Heart right ventricle (tissue), 16 donors: ENCODE data around the gene CDH23. TPM values are rescaled to one million over a fixed set of nuclear protein-coding genes. Genes with fewer than 3 reads are reported as not detected.

Experiments
- ATAC-seq, 8 donors: fragments of 200-7000 bp; cut with Tn5 transposase; one replicate each; pipeline ENCODE4 v1.9.1; 2020; ENCODE audit warnings: mild to moderate bottlenecking in 8 of 8, moderate library complexity in 8 of 8, moderate number of reproducible peaks in 1 of 8
- DNase-seq, 2 donors: peaks; one replicate each; pipeline ENCODE4 v3.0.0-alpha.2; 2020
- H3K27ac ChIP-seq, 10 donors: fragments of 200-600 bp; sonication (generic) in 2 of 10; one replicate each; pipeline versions ENCODE4 v1.5.0 to v1.8.0; 2020 to 2022; ENCODE audit warnings: mild to moderate bottlenecking in 3 of 10
- H3K27me3 ChIP-seq, 7 donors: fragments of 200-600 bp; one replicate each; pipeline ENCODE4 v1.8.0; 2021 to 2022; ENCODE audit warnings: mild to moderate bottlenecking in 2 of 7
- H3K36me3 ChIP-seq, 9 donors: fragments of 200-600 bp; sonication (generic) in 1 of 9; one replicate each; pipeline versions ENCODE4 v1.5.0 to v1.8.0; 2020 to 2022; ENCODE audit warnings: mild to moderate bottlenecking in 2 of 9
- H3K4me1 ChIP-seq, 9 donors: fragments of 200-600 bp; sonication (generic) in 1 of 9; one replicate each; pipeline versions ENCODE4 v1.5.0 to v1.8.0; 2020 to 2022; ENCODE audit warnings: mild to moderate bottlenecking in 4 of 9
- H3K4me3 ChIP-seq, 10 donors: fragments of 200-600 bp; sonication (generic) in 2 of 10; one replicate each; pipeline versions ENCODE4 v1.5.0 to v1.8.0; 2020 to 2022; ENCODE audit warnings: mild to moderate bottlenecking in 7 of 10, moderate library complexity in 2 of 10
- H3K9me3 ChIP-seq, 11 donors: fragments of 200-600 bp in 10 of 11; sonication (generic) in 2 of 11; one replicate each; pipeline versions ENCODE4 v1.5.0 to v1.8.0; 2013 to 2022; ENCODE audit warnings: mild to moderate bottlenecking in 2 of 11, control low read depth in 1 of 11, moderate library complexity in 1 of 11
- CTCF ChIP-seq, 9 donors: fragments of 200-600 bp; sonication (generic) in 2 of 9; IDR thresholded peaks; one replicate each; pipeline versions ENCODE4 v1.5.0 to v1.8.0; 2021 to 2022; ENCODE audit warnings: antibody characterized with exemption in 9 of 9, mild to moderate bottlenecking in 5 of 9, moderate library complexity in 1 of 9
- WGBS, 2 donors: extraction: QIAGEN DNeasy Blood & Tissue Kit; methylation state at CpG; one replicate each; pipeline ENCODE4 v1.1.7; 2013; ENCODE audit warnings: inconsistent platforms in 1 of 2; 5-methylcytosine and 5-hydroxymethylcytosine counted together
- intact Hi-C, 10 donors: fragments of 100-400 bp; cut with DNase I; formaldehyde crosslinking; loops; one replicate each; pipeline versions ENCODE4 v1.11.1 to v1.14.2; 2022
- polyA plus RNA-seq, 2 donors: library from polyadenylated mRNA; stranded (reverse); fragments of 200-250 nt; gene quantifications; one replicate each; pipeline ENCODE4 v1.2.3, GENCODE V29; 2013
- total RNA-seq, 10 donors: library from RNA; stranded (reverse); fragmentation: NEBNext Ultra II Directional in 3 of 10; extraction: Animal tissue kit (Norgen Biotek cat#: 25700) in 3 of 10; gene quantifications; one replicate each; pipeline versions ENCODE4 v1.2.1 to v1.2.4, GENCODE V29; 2021 to 2023
- donor health status: Arrhythmogenic right ventricular cardiomyopathy.
- donor health status: ischemic (EF 13 %, LVEDD 7.1; RV severe dilation, severe dysfunction).
- donor health status: healthy with polysubstance abuse.
- donor health status: DM: no; HTN: yes; CAD: no.
- donor health status: DM: no; HTN: no; CAD: no.
- donor health status: ischemic (EF 25% LVEDD 6.9; RV normal size, moderate dysfunction).
- donor health status: ischemic (EF 25% LVEDD 5.7; RV mildly dilated, moderate dysfunction).
- donor health status: healthy.
- donor health status: DM: yes; HTN: yes; CAD: no.
- donor health status: Ischemic cardiomyopathy.
- donor health status: ischemic (EF 35%, LVEDD 5.7; RV mildly dilated, moderate dysfunction).
- donor health status: nonischemic (EF 11% LVEDD 7.7; RV severe dilation, severe dysfunction).
- donor health status: DM: yes; HTN: yes; CAD: no.
- donor health status: PGD.
- donor health status: ischemic (EF 29% LVEDD 5.4; RV normal size, mild dysfunction).
- donor health status: nonischemic (EF 23%, LVEDD 6.1; RV moderate dilation, normal function).

CDH23 gene
- total and polyA plus RNA-seq, 12 donors: 1.1 to 7.7 (median 4.6) TPM

DNA sequence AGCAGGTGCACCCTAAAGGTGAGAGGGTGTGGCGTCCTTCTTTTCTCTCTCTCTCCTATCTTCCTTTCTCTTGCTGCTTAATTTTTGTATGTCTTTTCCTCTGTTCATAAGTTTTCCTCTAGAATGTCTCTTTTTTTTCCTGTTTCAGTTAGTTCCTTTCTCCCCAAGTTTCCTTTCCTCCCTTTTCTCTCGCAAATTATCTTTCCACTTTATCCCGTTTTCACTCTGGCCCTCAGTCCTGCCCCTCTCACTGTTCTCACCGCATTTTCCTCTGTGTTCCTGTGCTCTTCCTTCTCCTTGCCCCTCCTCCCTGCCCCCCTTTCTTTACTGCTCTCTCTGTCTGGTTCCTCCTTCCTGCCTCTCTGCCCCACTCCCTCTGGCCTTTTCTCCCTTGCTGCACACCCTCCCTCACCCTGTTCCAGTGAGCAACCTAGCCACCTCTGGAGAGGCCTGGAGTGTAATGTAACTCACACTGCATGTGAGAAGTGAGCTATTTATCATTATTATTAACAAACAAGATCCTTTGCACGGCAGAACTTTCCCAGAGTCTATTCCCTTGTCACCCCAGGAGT, 164.4 kb downstream of the CDH23 start:
- intact Hi-C loops: loop anchor here in 1 of 10 donors (10.0 kb wide), 1 partner anchor 246 kb away; the partner anchor contains the start of gene SLC29A3
- ATAC-seq: no peak

DNA sequence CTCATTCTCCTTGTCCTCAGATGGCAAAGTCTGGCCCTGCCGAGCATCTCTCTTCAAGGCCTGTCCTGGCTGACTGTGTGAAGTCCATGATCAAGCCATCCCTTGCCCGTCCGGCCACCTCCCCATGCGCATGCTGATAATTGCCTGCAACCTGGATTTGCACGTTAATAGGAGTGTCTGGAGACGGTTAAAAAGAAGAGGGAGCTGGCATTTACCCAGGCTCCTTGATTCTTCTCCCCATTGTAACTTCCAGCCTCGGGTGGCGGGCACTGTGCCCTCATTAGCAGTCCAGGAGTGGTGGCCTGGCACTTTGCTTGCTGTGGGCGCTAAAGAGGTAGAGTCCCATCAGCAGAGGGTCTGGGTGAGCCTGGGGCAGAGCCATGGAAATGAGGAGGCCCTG, 165.5 kb downstream of the CDH23 start:
- H3K27ac ChIP-seq: no peak overlapping the region
- intact Hi-C loops: loop anchor here in 1 of 10 donors (10.0 kb wide), 1 partner anchor 247 kb away; the partner anchor contains the start of gene SLC29A3
- peaks cover 0 to 3% (median 0%) of the 10 kb centered on the region in 7 donors for H3K27me3 ChIP-seq
- WGBS, 2 donors: 91 to 94% methylated on average over 9 of the region's 9 CpGs
- H3K4me1 ChIP-seq: no peaks in the 10 kb centered on the region
- ATAC-seq (peak in 1 of 8 donors; percentile 27), DNase-seq (no peak)
- TF ChIP-seq CTCF (IDR thresholded peaks at IDR 0.05): no peak
- H3K9me3 ChIP-seq: no peaks in the 10 kb centered on the region
- H3K36me3 ChIP-seq: no peaks in the 10 kb centered on the region
- H3K4me3 ChIP-seq: no peak overlapping the region

More for the DNA sequence above, 164.4 kb downstream of the CDH23 start:
- WGBS, 2 donors: 60 to 73% methylated on average over 5 of the region's 5 CpGs
- no peaks in the 10 kb centered on the region for H3K36me3 ChIP-seq
- no peaks in the 10 kb centered on the region for H3K9me3 ChIP-seq
- peaks cover 0 to 3% (median 0%) of the 10 kb centered on the region in 7 donors for H3K27me3 ChIP-seq
- no peak for DNase-seq
- H3K4me1 ChIP-seq: no peaks in the 10 kb centered on the region
- TF ChIP-seq CTCF (IDR thresholded peaks at IDR 0.05): no peak
- H3K27ac ChIP-seq: no peak overlapping the region
- no peak overlapping the region for H3K4me3 ChIP-seq

DNA sequence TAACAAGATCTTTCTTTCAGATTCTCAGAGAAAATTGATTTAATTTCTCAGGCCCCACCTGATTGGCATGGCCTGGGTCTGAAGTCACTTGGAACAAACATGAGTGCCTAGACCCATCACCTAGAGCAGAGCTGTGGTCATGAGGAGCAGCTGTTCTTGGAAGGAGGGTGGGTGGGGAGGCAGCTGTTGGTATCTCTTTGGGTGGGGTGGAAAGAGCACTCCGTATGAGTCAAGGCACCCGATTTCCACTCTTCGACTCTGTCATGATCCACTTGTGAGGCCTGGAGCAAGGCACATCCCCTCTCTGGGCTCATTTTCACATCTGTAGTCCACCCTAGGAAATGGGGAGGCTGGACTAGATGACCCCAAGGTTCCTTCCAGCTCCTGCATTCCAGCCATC, 166.2 kb downstream of the CDH23 start:
- DNase-seq: no peak
- WGBS, 2 donors: 87 to 94% methylated on average over 3 of the region's 3 CpGs
- Histone ChIP-seq H3K27ac (no peak overlapping the region), H3K27me3 (peaks cover 0 to 3% (median 0%) of the 10 kb centered on the region in 7 donors), H3K36me3 (no peaks in the 10 kb centered on the region), H3K4me3 (no peak overlapping the region), H3K9me3 (no peaks in the 10 kb centered on the region), H3K4me1 (no peaks in the 10 kb centered on the region)
- no peak for ATAC-seq
- no peak for TF ChIP-seq CTCF (IDR thresholded peaks at IDR 0.05)
- intact Hi-C loops: loop anchor here in 1 of 10 donors (10.0 kb wide), 1 partner anchor 248 kb away; the partner anchor contains the start of gene SLC29A3

DNA sequence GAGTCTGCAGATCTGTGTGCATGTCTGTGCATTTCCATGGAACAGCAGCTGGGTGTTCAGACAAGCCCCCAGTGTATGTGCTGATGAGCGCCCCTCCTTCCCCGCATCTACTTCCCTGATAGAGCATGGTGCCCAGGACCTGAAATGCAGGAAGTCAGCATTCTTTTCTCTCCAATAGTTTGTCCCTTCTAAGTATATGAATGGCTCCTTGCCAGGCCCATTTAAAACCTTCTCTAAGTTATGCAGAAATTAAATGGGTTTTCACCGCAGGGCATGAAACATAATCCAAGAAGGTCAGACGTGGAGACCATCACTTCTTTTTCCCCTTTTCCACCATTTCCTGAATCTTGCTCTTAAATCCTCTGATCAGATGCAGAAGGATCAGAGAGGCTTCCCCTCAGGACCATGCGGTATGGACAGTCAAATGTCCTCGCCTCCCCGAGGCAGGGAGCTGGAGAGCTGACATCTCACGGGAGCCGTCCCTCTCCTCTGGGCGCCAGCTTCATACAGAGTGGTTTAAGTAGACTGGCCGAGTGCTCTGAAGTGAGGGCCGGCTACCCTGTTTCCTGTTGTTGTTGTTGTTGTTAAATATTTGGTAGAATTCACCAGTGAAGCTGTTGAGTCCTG, 167.6 kb downstream of the CDH23 start:
- WGBS, 2 donors: 67 to 68% methylated on average over 12 of the region's 12 CpGs
- no peak overlapping the region for H3K27ac ChIP-seq
- peaks cover 0 to 3% (median 0%) of the 10 kb centered on the region in 7 donors for H3K27me3 ChIP-seq
- no peaks in the 10 kb centered on the region for H3K36me3 ChIP-seq
- no peak for TF ChIP-seq CTCF (IDR thresholded peaks at IDR 0.05)
- DNase-seq (no peak), ATAC-seq (no peak)
- no peaks in the 10 kb centered on the region for H3K9me3 ChIP-seq
- H3K4me1 ChIP-seq: no peaks in the 10 kb centered on the region
- intact Hi-C loops: loop anchor here in 1 of 10 donors (10.0 kb wide), 1 partner anchor 250 kb away; the partner anchor contains the start of gene SLC29A3
- H3K4me3 ChIP-seq: no peak overlapping the region
